Measurements from ENCODE around the gene GPSM1. TPM values are rescaled to one million over a fixed set of nuclear protein-coding genes. Genes with fewer than 3 reads are reported as not detected.

Gene GPSM1
- total and polyA plus RNA-seq, 2 donors (not counting 1 experiment from before 2014, with no cell fraction given): 2.4 to 6.3 TPM

DNA sequence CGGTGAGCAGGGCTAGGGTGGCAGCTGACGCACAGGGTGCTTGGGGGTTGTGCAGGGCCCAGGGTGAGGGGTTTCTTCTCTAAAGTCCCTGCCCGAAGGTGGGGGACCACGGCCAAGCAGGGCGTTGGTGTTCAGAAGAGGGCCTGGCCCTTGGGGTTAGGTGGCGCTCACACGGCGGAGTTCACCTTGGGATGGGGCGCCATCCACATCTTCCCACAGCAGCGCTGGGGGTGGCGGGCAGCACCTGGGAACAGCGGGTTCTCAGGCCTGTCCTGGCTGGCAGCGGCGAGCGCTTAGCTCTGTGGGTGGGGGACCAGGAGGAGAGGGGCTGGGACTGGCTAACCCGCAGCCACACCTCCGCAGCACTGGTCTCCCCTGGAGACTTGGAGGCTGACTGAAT, 6.1 kb downstream of the GPSM1 start:
- no peak overlapping the region for H3K4me3 Mint-ChIP-seq
- H4K20me1 ChIP-seq (ENCODE audit: control insufficient read depth, insufficient read depth, low read length, poor library complexity, severe bottlenecking): no peaks in the 10 kb centered on the region
- no peak for ATAC-seq (ENCODE audit: low read depth)

DNA sequence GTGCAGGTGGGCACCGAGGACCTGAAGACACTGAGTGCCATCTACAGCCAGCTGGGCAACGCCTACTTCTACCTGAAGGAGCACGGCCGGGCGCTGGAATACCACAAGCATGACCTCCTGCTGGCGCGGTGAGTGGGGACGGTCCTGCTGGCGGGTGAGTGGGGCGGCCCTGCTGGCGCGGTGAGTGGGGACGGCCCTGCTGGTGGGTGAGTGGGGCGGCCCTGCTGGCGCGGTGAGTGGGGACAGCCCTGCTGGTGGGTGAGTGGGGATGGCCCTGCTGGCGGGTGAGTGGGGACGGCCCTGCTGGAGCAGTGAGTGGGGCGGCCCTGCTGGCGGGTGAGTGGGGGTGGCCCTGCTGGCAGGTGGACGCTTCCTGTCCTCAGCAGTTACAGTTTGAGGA, 7.2 kb downstream of the GPSM1 start:
- Histone ChIP-seq H4K20me1 (ENCODE audit: control insufficient read depth, insufficient read depth, low read length, poor library complexity, severe bottlenecking) (no peaks in the 10 kb centered on the region), H3K4me2 (replicated peaks; ENCODE audit: low read depth, low read length, poor library complexity, severe bottlenecking) (no peak overlapping the region), H3K36me3 (replicated peaks in 1 of 2; ENCODE audit: control extremely low read depth in 1 of 2, control insufficient read depth in 1 of 2, extremely low read depth in 1 of 2, insufficient read depth in 2 of 2, low read length in 1 of 2) (no peaks in the 10 kb centered on the region), H3K27ac (ENCODE audit: low read length in 2 of 2) (no peak overlapping the region), H3K9ac (ENCODE audit: low read length) (no peak overlapping the region), H3K4me1 (ENCODE audit: control insufficient read depth in 2 of 2, insufficient read depth in 2 of 2, low read length in 2 of 2) (no peaks in the 10 kb centered on the region), H2AFZ (ENCODE audit: insufficient read depth, low read depth, low read length, poor library complexity, severe bottlenecking) (no peak overlapping the region), H3K79me2 (ENCODE audit: control insufficient read depth, insufficient read depth, low read length) (peaks cover 12% of the 10 kb centered on the region), H3K27me3 (replicated peaks in 1 of 4; ENCODE audit: control extremely low read depth in 1 of 4, control insufficient read depth in 3 of 4, insufficient read depth in 4 of 4, low read length in 3 of 4) (peaks cover 0 to 4% (median 0%) of the 10 kb centered on the region in 4 experiments), H3K4me3 (ENCODE audit: control extremely low read depth in 1 of 5, extremely low read depth in 1 of 5, insufficient read depth in 1 of 5, low read depth in 2 of 5, low read length in 4 of 5) (no peak overlapping the region), H3K9me3 (ENCODE audit: control extremely low read depth in 1 of 3, control insufficient read depth in 2 of 3, insufficient read depth in 1 of 3, low read length in 2 of 3) (no peaks in the 10 kb centered on the region)
- TF ChIP-seq CTCF (IDR thresholded peaks at IDR 0.05) (no peak), EZH2 (IDR thresholded peaks at IDR 0.05; ENCODE audit: borderline replicate concordance, insufficient read depth, low read depth, low read length, poor library complexity, severe bottlenecking) (no peak)
- H3K27me3 Mint-ChIP-seq: no peaks in the 10 kb centered on the region
- peaks cover 3% of the 10 kb centered on the region for H3K4me1 Mint-ChIP-seq
- H3K27ac Mint-ChIP-seq: no peak overlapping the region
- WGBS (ENCODE audit: insufficient coverage): 96% methylated on average over 21 of the region's 21 CpGs
- DNase-seq (no peak), ATAC-seq (ENCODE audit: low read depth) (no peak)
- no peaks in the 10 kb centered on the region for H3K9me3 Mint-ChIP-seq (ENCODE audit: insufficient read depth)
- no peak overlapping the region for H3K4me3 Mint-ChIP-seq
- CTCF ChIA-PET: no interaction called here
- POLR2A ChIA-PET: no interaction called here
- intact Hi-C loops (cut with micrococcal nuclease): no loop called here

More for the DNA sequence above, 6.1 kb downstream of the GPSM1 start:
- Histone ChIP-seq H3K4me2 (replicated peaks; ENCODE audit: low read depth, low read length, poor library complexity, severe bottlenecking) (no peak overlapping the region), H3K27ac (ENCODE audit: low read length in 2 of 2) (no peak overlapping the region), H2AFZ (ENCODE audit: insufficient read depth, low read depth, low read length, poor library complexity, severe bottlenecking) (no peak overlapping the region), H3K4me1 (ENCODE audit: control insufficient read depth in 2 of 2, insufficient read depth in 2 of 2, low read length in 2 of 2) (peaks cover 6% of the 10 kb centered on the region in 2 donors), H3K9me3 (ENCODE audit: control extremely low read depth in 1 of 3, control insufficient read depth in 2 of 3, insufficient read depth in 1 of 3, low read length in 2 of 3) (no peaks in the 10 kb centered on the region), H3K27me3 (replicated peaks in 1 of 4; ENCODE audit: control extremely low read depth in 1 of 4, control insufficient read depth in 3 of 4, insufficient read depth in 4 of 4, low read length in 3 of 4) (peaks cover 0 to 8% (median 2%) of the 10 kb centered on the region in 4 experiments), H3K9ac (ENCODE audit: low read length) (no peak overlapping the region), H3K36me3 (replicated peaks in 1 of 2; ENCODE audit: control extremely low read depth in 1 of 2, control insufficient read depth in 1 of 2, extremely low read depth in 1 of 2, insufficient read depth in 2 of 2, low read length in 1 of 2) (no peaks in the 10 kb centered on the region), H3K4me3 (ENCODE audit: control extremely low read depth in 1 of 5, extremely low read depth in 1 of 5, insufficient read depth in 1 of 5, low read depth in 2 of 5, low read length in 4 of 5) (no peak overlapping the region), H3K79me2 (ENCODE audit: control insufficient read depth, insufficient read depth, low read length) (peaks cover 12% of the 10 kb centered on the region)
- POLR2A ChIA-PET: no interaction called here
- no peak for DNase-seq
- CTCF ChIA-PET: no interaction called here
- peaks cover 4% of the 10 kb centered on the region for H3K27me3 Mint-ChIP-seq
- peaks cover 4% of the 10 kb centered on the region for H3K4me1 Mint-ChIP-seq
- H3K9me3 Mint-ChIP-seq (ENCODE audit: insufficient read depth): no peaks in the 10 kb centered on the region
- no peak for TF ChIP-seq CTCF (IDR thresholded peaks at IDR 0.05)
- TF ChIP-seq EZH2 (IDR thresholded peaks at IDR 0.05; ENCODE audit: borderline replicate concordance, insufficient read depth, low read depth, low read length, poor library complexity, severe bottlenecking): no peak
- H3K27ac Mint-ChIP-seq: no peak overlapping the region
- WGBS (ENCODE audit: insufficient coverage): 97% methylated on average over 10 of the region's 17 CpGs
- intact Hi-C loops (cut with micrococcal nuclease): no loop called here

Measured in B cell (primary cell).